ENCODE results near the gene WIPF3. TPM values are rescaled to one million over a fixed set of nuclear protein-coding genes. Genes with fewer than 3 reads are reported as not detected.
A peak's percentile ranks its signal among the peaks of the same experiment; 100 is the strongest.

Gene WIPF3
- total RNA-seq, 1 experiment from 2014 or later: 11.6 TPM

DNA sequence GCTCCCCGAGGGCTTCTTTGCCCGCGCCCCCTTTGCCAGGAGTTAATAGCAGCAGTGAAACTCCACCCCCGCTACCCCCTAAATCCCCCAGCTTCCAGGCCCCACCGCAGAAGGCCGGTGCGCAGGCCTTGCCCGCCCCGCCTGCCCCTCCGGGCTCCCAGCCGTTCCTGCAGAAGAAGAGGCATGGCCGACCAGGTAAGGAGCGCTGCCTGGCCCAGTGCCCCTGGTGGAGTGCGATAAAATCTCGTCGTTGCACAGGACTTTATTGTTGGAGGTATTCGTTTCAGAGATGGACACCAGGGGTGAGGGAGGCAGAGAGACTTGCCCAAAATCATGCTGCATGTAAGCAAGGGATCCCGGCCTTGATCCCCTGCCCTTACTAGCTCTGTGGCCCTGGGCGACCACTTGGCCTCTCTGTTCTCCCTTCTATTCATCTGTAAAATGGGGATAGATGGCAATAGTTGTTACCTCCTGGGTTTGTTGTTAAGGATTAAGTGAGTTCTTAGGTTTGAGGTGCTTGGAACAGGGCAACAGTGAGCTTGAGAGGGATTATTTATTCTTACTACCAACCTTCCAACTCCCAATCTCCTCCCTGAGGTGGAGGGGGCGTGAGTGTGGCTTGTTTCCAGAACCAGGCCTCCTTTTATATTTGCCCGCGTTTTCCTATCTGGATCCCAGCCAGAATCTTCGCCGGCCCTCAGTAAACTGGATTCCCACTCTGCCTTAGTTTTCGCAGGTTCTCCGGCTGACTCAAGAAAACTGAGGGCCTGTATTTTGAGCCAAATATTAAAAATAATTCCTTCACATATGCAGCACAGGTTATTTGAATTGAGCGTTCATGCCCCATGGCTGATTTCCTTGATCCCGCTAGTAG is 78.3 kb downstream of the WIPF3 start:
- H3K27ac Mint-ChIP-seq: peak overlapping the region; percentile 46 to 77 (median 59); a peak in 6 of 7 replicates
- Histone ChIP-seq H2BK5ac (ENCODE audit: insufficient read length, low read length) (no peak overlapping the region), H3K18ac (ENCODE audit: insufficient read length, low read depth, low read length) (no peak overlapping the region), H3K79me1 (ENCODE audit: insufficient read depth, low read depth, low read length, poor library complexity, severe bottlenecking) (no peaks in the 10 kb centered on the region), H3K23ac (ENCODE audit: insufficient read length, low read depth, low read length) (no peak overlapping the region), H3K27ac (ENCODE audit: insufficient read length, low read depth, low read length) (no peak overlapping the region), H3T11ph (ENCODE audit: low read length) (no peak overlapping the region), H3K79me2 (ENCODE audit: insufficient read depth, low read length) (no peaks in the 10 kb centered on the region), H2AK5ac (ENCODE audit: insufficient read length, low read length) (no peak overlapping the region), H2BK15ac (ENCODE audit: low read depth, low read length) (no peak overlapping the region), H3K14ac (ENCODE audit: insufficient read depth, low read length) (no peak overlapping the region), H3K9ac (ENCODE audit: extremely low read depth, insufficient read length, low read length) (peak overlapping the region; percentile 9), H4K91ac (ENCODE audit: insufficient read length, low read depth, low read length) (no peak overlapping the region), H3K23me2 (ENCODE audit: insufficient read length, low read depth, low read length, poor library complexity, severe bottlenecking) (no peaks in the 10 kb centered on the region), H3K27me3 (ENCODE audit: insufficient read depth, low read length) (no peaks in the 10 kb centered on the region), H3K9me3 (ENCODE audit: control insufficient read depth, low read depth, low read length) (no peaks in the 10 kb centered on the region), H3K4me2 (ENCODE audit: insufficient read depth, insufficient read length, low read length) (peak overlapping the region; percentile 59), H3K4me1 (ENCODE audit: insufficient read depth, low read length) (peaks cover 4% of the 10 kb centered on the region; the same call in 1 of the 2 replicates), H2BK12ac (ENCODE audit: insufficient read length, low read depth, low read length) (no peak overlapping the region), H3K4ac (ENCODE audit: low read depth, low read length) (no peak overlapping the region), H2BK120ac (ENCODE audit: low read depth, low read length, poor library complexity, severe bottlenecking) (no peak overlapping the region), H4K8ac (replicated peaks; ENCODE audit: insufficient read length, low read depth, low read length) (no peak overlapping the region), H2BK20ac (ENCODE audit: low read depth, low read length, poor library complexity, severe bottlenecking) (no peak overlapping the region), H2AFZ (ENCODE audit: low read length) (no peak overlapping the region), H4K20me1 (ENCODE audit: control insufficient read depth, insufficient read depth, insufficient read length) (no peaks in the 10 kb centered on the region), H3K56ac (ENCODE audit: insufficient read length, low read depth, low read length) (no peak overlapping the region), H4K5ac (ENCODE audit: insufficient read length, low read depth, low read length) (no peak overlapping the region)
- H3K36me3 Mint-ChIP-seq (ENCODE audit: insufficient read depth in 1 of 3, low read depth in 3 of 3): peaks cover 0 to 17% (median 12%) of the 10 kb centered on the region in 3 experiments; a peak in 5 of 7 replicates
- TF ChIP-seq, protein P1, sequence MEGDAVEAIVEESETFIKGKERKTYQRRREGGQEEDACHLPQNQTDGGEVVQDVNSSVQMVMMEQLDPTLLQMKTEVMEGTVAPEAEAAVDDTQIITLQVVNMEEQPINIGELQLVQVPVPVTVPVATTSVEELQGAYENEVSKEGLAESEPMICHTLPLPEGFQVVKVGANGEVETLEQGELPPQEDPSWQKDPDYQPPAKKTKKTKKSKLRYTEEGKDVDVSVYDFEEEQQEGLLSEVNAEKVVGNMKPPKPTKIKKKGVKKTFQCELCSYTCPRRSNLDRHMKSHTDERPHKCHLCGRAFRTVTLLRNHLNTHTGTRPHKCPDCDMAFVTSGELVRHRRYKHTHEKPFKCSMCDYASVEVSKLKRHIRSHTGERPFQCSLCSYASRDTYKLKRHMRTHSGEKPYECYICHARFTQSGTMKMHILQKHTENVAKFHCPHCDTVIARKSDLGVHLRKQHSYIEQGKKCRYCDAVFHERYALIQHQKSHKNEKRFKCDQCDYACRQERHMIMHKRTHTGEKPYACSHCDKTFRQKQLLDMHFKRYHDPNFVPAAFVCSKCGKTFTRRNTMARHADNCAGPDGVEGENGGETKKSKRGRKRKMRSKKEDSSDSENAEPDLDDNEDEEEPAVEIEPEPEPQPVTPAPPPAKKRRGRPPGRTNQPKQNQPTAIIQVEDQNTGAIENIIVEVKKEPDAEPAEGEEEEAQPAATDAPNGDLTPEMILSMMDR (conservative IDR thresholded peaks at IDR 0.05): peak; percentile 47
- peak overlapping the region; percentile 76 to 84 for H3K4me3 Mint-ChIP-seq
- no peaks in the 10 kb centered on the region for H3K27me3 Mint-ChIP-seq (ENCODE audit: low read depth)
- peaks cover 28 to 33% of the 10 kb centered on the region in 2 experiments for H3K4me1 Mint-ChIP-seq
- H3K9me3 Mint-ChIP-seq: no peaks in the 10 kb centered on the region
- peak; percentile 79 for DNase-seq
- no CpG with 5 or more reads among the region's 28 CpGs for WGBS (ENCODE audit: extremely low coverage, insufficient read length, low lambda C conversion rate)

Data from H9 (cell line).